ENCODE results near the gene PLXDC2.

PLXDC2 gene

DNA sequence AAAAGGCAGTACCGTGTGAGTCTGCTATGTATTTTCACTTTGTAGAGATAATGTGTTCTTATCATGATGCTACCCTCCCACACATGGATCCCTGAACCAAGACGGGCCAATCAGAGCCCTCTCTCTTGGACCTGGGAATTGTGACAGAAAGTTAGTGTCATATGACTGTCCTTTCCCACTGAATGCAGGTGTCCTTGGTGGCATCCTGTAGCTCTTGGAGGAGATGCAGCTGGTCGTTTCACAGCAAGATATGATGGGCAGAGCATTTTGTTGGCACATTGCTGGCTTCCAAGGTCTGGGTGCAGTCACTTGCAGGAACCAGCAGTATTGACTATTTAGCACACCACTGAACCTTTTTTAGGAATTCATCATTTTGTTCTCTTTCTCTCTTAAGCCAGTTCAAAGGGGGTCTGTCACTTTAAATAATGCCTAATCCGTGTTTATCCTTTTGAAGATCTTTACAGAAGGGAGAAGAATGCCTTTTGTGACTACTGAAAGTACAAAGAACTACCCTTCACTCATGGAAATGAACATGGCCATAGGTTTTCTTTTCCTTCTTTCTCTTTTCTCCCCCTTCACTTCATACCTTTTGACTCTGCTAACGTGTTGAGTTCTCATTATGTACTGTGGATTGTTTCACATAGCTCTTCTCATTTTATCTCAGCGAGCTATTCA lies 125.1 kb downstream of the PLXDC2 start:
- no peak for DNase-seq (ENCODE audit: low read depth)

DNA sequence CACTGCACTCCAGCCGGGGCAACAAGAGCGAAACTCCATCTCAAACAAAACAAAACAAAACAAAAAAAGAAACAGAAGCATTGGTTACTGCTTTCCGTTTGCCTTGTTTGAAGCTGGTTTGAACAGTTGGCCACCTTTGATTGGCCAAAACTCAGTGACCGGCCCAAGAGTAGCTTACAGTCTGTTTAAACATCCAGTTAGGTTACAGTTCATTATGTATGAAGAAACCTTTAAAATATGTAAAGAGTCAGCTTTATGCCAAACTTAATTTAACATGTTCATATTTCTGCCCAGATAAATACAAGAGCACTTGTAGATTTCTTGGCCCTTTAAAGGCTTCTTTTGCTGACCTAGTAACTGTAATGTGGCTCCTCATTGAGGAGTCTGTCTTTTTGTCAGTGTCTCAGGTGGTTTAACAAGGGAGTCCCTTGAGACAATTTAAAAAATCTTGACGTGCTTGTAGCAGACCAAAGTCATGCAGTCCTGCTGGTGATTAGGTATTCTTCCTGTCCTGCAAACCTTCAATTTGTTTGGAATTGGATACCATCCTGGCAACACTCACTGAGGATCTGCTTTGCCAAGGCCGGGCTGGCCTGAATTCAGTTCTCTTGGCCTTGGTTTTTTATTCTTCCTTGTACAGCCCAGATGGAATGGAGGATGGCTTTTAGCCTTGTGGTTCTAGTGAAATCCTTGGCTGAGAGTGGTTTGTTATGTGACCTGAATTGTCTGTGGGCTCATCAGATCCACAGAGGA lies 128.9 kb downstream of the PLXDC2 start:
- DNase-seq (ENCODE audit: low read depth) = no peak

- no peak for DNase-seq (ENCODE audit: low read depth)
These were observed 130.0 kb downstream of the PLXDC2 start for GRCh38 chr10:19946245-19946644.

GRCh38 chr10:19946791-19947190 lies 130.6 kb downstream of the PLXDC2 start:
- DNase-seq (ENCODE audit: low read depth) = no peak

- DNase-seq (ENCODE audit: low read depth) = no peak
These were observed 131.0 kb downstream of the PLXDC2 start for GRCh38 chr10:19947215-19947614.

DNA sequence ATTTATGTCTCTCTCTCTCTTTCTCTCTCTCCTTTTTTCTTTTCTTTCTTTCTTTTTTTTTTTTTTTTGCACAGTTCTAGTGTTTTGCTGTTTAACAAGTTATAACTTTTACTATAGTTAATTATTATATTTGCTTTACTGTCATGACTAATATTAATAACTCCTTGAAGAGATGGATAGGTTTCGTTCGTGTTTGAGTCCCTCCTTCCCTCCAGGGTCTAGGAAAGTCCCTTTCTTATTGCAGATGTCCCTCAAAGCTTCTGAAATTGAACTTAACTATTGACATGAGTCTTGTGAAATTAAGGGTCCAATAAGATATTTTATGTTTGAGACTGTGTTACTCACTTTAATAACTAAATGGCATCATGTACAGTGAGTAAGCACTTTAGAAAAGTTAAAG lies 131.4 kb downstream of the PLXDC2 start:
- DNase-seq (ENCODE audit: low read depth) = no peak

DNA sequence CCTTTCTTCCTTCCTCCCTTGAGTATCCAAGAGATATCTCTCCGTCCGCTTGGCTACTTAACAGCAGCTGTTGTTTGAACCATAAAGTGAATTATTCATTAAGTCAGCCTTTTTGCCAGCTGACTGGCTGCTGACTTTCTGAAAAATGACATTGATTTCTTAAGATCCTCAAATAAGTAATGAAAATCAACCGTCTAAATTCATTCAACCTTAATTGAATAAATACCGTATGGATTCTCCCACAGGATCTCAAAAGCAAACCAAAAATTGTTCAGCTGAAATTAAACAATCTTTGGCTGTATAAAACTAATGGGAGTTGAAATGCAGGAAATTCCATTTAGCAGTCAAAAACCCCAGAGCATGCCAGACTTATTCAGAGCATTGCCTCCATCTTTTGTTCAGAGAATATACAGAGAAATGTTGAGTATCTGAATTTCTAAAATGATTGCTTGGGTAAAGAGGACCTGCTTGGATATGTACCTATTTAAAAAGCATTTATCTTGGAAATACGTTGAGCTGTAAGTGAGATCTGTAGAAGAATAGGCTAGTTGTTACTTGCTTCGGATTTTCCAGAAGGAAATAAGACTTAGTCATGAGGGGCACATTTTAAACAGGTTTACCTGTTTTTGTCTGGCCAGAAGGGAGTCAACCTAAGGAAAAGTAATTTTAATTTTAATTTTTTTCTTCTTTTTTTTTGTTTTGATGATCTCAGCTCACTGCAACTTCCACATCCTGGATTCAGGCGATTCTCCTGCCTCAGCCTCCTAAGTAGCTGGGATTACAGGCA lies 136.2 kb downstream of the PLXDC2 start:
- DNase-seq (ENCODE audit: low read depth) = no peak

DNA sequence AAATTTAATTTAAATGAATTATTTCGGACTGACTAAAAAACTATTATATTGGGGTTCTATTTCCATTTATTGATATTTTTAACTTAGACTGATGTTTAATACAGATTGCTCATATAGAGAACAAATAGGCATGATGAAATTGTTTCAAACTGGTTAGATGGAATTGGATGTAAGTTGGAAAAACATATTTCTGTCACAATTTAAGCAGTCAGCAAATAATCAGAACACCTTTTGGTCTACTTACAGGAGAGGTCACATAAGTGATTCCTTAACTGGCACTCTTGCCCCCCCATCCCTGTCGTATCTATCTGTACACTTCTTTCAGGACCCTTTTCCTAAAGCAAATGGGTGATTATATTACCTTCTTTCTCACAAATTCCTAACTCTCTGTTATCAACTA lies 138.4 kb downstream of the PLXDC2 start:
- no peak for DNase-seq (ENCODE audit: low read depth)

DNA sequence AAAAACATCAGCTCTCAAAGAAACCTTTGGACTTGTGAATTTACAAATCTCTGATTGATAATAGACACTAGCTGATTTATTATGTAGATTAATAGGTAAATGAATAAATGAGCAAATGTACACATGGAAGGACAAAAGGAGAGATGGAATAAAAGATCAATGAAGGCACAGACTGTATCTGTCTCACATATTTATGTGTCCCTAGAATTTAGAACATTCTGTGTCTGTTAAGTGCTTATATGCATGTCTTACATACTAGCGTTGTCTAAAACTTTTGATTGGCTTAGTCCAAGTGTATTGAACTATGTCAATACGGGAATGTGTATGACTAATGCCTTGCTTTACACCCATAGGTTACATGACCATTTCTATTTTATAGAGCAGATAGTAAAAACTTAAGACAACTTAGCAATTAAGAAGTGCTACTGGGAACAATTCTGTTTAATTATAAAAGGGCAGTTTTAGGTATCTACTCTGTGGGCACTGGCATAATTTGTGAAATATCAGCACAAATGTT lies 140.3 kb downstream of the PLXDC2 start:
- DNase-seq (ENCODE audit: low read depth) = no peak

DNA sequence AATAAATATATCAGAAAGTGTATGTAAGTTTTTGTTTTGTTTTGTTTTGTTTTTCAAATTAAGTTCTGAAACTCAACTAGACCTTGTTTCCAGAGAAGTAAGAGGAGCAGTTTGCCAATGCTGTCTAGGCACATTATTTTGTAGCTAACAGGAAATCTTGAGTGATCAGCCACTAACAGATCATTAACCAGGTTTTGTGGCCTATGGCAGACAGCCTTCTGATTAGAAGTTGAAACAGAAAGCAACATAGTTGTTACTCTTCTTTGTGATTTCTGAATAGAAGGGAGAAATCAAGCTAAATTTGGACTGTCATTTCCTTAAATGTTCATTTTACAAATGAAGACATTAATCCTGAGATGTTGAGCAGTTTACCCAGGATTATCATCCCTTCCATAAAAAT lies 142.6 kb downstream of the PLXDC2 start:
- no peak for DNase-seq (ENCODE audit: low read depth)

GRCh38 chr10:19961076-19962053 lies 145.1 kb downstream of the PLXDC2 start:
- no peak for DNase-seq (ENCODE audit: low read depth)

DNA sequence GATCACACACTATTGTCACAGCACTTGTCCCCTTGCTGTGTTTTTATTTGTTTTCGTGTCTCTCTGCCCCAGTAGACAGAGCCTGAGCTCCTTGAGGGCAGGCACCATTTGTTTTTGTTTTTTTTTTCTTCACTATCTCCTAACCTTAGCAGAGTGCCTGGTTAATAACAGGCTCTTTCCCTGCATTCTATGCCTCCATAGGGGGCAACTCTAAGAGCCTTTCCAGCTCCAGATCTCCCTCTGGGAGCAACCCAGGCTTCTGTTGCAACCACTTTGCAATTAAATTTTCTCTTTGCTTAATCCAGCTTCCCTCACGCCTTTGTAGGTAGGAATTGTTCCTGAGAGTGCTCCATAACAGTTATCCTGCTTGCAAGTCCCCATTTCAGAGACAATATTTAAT lies 148.4 kb downstream of the PLXDC2 start:
- DNase-seq (ENCODE audit: low read depth) = no peak

GRCh38 chr10:19966751-19967150 lies 150.5 kb downstream of the PLXDC2 start:
- no peak for DNase-seq (ENCODE audit: low read depth)

DNA sequence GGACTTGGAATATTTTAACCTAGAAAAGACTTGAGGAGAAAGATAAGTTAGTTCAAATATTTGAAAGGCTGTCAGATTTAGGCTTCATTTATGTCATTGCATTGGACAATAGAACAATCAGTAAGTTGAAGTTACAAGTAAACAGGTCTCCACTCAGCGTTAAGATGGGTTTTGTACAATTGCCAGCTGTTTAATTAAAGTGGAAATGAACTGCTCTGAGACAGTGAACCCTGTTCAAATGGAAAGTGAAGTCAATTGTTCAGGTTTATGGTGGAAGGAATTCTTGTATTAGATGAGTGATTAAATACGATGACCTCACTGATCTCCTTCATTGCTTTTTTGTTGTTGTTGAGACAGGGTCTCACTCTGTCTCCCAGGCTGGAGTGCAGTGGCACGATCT lies 151.7 kb downstream of the PLXDC2 start:
- DNase-seq (ENCODE audit: low read depth) = no peak

GRCh38 chr10:19968745-19969144 lies 152.5 kb downstream of the PLXDC2 start:
- no peak for DNase-seq (ENCODE audit: low read depth)

DNA sequence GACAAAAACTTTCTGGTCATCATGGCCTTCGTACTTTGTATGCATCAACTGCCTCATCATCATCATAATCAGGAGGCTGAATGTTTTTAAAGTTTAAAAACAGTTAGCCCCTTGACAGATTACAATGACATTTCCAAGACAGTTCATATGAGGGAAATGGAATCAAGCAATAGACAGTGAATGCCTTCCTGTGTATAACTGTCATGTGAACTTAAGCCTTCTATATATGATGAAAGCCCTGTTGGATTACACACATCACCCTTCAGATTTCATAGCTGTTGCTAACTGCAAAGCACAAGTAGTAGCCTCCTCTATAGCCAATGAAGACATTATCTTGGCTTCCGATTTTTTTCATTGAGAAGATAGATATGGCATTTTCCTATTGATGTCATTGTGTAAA lies 154.0 kb downstream of the PLXDC2 start:
- DNase-seq (ENCODE audit: low read depth) = no peak

GRCh38 chr10:19970717-19971116 lies 154.5 kb downstream of the PLXDC2 start:
- no peak for DNase-seq (ENCODE audit: low read depth)

GRCh38 chr10:19971343-19972052 lies 155.3 kb downstream of the PLXDC2 start:
- DNase-seq (ENCODE audit: low read depth) = no peak

DNA sequence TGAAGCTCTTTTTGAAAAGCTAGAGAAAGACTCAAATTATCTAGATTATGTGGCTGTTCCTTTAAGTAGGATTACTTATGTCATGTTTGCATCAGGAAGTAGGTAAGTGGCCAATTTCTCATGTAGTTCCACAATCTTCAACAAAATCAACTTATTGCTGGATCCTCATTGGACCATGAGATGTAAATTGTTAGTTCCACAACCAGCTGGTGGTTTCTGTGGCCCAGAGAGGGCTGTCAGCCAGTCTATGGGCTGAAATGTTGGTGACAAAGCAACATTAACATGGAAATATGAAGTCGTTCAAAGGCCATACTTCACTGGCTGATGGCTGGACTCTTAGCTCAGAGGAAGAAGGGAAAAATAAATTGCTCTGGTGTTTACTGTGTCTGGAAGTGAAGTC lies 157.9 kb downstream of the PLXDC2 start:
- no peak for DNase-seq (ENCODE audit: low read depth)

- DNase-seq (ENCODE audit: low read depth) = no peak
These were observed 158.3 kb downstream of the PLXDC2 start for GRCh38 chr10:19974554-19974953.

DNA sequence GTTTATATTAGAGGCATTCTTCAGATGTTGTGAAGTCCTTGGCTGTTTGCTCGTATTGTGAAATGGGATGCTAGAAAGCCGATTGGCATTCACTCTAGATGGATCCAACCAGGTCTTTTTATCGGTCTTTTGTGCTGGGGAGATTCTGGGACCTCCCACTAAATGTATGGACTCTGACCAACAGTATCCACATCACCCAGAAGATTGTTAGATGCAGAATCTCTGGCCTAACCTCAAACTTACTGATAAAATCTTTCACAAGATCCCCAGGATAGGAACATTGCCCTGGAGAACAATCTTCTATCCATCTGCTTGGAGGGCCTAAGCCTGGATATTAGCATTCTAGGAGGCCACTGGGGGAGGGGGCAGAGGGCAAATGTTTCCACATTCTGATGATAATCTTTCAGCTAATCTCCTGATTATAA lies 160.9 kb downstream of the PLXDC2 start:
- DNase-seq (ENCODE audit: low read depth) = no peak
